Sciatic nerve (tissue), 2 donors: ENCODE results near the gene JARID2. TPM values are rescaled to one million over a fixed set of nuclear protein-coding genes. Genes with fewer than 3 reads are reported as not detected.
"Not testable (repeated sequence)": the region's sequence is repeated elsewhere in the genome, so short reads cannot be mapped to it uniquely, and the experiment has no call there.

Experiments used
- ATAC-seq: fragments of 200-7000 bp; cut with Tn5 transposase; one replicate; pipeline ENCODE4 v1.9.1; 2020; ENCODE audit warnings: mild to moderate bottlenecking, moderate library complexity
- DNase-seq: peaks from one replicate; pipeline ENCODE4 v3.0.0-alpha.2; 2020; ENCODE audit warnings: low spot score
- intact Hi-C: fragments of 100-400 bp; cut with DNase I; formaldehyde crosslinking; loops from one replicate; pipeline ENCODE4 v1.14.2; 2022
- total RNA-seq: library from RNA; stranded (reverse); fragmentation: NEBNext Ultra II Directional; extraction: Animal tissue kit (Norgen Biotek cat#: 25700); gene quantifications from one replicate; pipeline ENCODE4 v1.2.1, GENCODE V29; 2021
- donor health status: DM: no; HTN: no; CAD: no.
- donor health status: DM: no; HTN: no; CAD: no.

JARID2 gene
- total RNA-seq, 1 donor from 2014 or later, result 12.7 TPM

DNA sequence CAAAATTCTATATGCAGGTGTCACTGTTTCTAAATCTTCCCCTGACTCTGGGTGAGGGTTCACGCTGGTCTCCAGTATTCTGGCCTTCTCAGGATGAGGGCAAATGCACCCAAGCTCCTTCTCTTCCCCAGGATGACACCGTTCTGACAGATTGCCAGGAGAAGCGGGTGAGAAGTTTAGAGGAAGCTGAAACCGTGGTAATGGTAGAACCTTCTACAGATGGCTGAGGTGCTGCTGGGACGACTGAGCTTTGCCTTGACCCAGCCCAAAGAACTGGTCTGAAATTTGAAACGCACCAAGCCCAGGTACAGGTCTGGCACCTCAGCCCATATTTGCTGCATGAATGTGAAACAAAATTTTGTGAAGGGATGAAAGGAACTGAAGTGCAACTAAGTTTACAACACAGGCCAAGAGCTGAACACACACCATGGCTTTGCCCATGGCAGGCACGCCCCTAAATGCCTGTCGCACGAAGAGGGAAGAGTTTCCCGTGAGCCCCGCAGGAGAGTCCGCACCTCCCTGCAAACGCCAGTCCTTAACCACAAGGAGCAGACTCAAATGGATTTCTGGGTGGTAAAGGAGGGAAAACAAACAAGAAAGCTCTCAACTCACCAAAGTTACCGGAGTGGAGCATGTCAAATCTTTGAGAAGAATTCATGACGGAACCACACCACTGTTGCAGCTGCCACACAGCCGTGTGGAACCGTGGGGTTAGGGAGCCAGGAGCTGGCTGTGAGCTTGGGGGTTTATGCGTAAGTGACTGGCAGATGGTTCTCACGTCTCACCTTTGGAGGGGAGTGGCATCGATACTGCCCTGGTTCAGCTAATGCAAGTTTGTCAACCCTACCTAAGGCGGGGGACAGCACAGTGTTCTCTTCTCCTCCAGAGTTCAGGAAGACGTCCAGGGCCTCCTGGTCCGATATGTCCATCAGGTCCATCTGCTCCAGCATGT, 278.1 kb downstream of the JARID2 start:
- ATAC-seq (no peak), DNase-seq (no peak)
- intact Hi-C loops, result no loop called here

- intact Hi-C loops, result loop anchor here (5.0 kb wide), 1 partner anchor 803 kb away; no protein-coding TSS in a partner anchor
- no peak for DNase-seq
- no peak for ATAC-seq
These were observed 279.1 kb downstream of the JARID2 start for GRCh38 chr6:15524861-15525401.

DNA sequence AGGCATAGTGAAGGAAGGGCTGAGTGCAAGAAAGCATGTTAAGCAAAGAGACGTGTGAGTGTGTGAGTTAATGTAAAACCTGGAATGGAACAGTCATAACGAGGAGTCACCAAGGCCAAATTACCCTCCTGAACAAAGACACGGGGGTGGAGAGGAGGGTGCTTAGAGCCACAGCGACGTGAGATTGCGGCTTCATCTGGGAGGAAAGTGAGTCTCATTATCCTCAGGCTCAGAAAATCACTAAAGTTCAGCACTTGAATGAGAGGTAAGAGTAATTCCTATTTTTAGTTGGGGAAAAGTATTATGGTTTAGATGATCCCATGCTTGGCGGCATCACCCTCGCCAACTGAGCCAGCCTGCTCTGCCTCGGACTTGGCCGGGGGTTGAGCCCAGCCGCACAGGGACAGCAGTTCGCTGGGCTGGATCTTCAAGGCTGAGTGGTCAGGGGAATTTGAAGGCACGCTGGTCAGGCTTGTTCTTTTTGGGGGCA, 280.4 kb downstream of the JARID2 start:
- ATAC-seq (no peak), DNase-seq (no peak)

GRCh38 chr6:15527838-15528617, 282.2 kb downstream of the JARID2 start:
- no peak for ATAC-seq
- intact Hi-C loops, result loop anchor here (5.0 kb wide), 1 partner anchor 806 kb away; no protein-coding TSS in a partner anchor
- no peak for DNase-seq

More for the DNA sequence above, 280.4 kb downstream of the JARID2 start:
- intact Hi-C loops, result loop anchor here (5.0 kb wide), 1 partner anchor 804 kb away; no protein-coding TSS in a partner anchor

- ATAC-seq (no peak), DNase-seq (no peak)
- intact Hi-C loops, result loop anchor here (5.0 kb wide), 1 partner anchor 807 kb away; no protein-coding TSS in a partner anchor
These were observed 283.0 kb downstream of the JARID2 start for GRCh38 chr6:15528870-15529269.

GRCh38 chr6:15530411-15530810, 284.5 kb downstream of the JARID2 start:
- no peak for ATAC-seq
- DNase-seq, result no peak
- intact Hi-C loops, result loop anchor here (5.0 kb wide), 1 partner anchor 883 kb away; no protein-coding TSS in a partner anchor

DNA sequence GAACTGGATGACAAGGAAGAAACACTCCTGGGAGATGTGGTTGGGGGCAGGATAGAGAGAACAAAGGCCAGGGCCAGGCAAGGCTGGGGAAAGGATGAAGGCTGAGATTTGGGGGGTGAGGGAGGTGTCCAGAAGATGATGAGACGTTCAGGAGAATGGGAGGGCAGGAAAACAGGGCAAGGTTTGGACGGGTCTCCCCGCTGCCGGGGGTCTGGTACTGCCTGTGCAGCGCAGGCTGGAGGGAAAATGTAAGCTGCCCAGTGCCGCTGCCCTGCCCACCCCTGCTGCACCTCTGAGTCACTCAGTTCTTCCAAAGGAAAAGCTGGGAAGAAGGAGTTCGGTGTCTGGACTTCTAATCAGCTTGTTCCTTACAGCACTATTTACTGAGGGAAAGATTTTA, 286.1 kb downstream of the JARID2 start:
- intact Hi-C loops, result loop anchor here (5.0 kb wide), 1 partner anchor 885 kb away; no protein-coding TSS in a partner anchor
- DNase-seq (no peak), ATAC-seq (no peak)

- intact Hi-C loops, result loop anchor here (5.0 kb wide), 1 partner anchor 886 kb away; no protein-coding TSS in a partner anchor
- ATAC-seq, result no peak
- no peak for DNase-seq
These were observed 287.6 kb downstream of the JARID2 start for GRCh38 chr6:15533379-15534026.

DNA sequence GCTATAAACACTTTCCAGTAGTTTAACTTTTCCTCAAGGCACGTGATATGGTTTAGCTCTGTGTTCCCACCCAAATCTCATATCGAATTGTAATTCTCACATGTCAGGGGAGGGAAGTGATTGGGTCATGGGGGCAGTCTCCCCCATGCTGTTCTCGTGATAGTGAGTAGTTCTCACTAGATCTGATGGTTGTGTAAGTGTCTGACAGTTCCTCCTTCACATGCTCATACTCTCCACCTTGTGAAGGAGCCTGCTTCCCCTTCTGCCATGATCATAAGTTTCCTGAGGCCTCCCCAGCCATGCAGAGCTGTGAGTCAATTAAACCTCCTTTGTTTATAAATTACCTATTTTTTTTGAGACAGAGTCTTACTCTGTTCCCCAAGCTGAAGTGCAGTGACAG, 289.1 kb downstream of the JARID2 start:
- ATAC-seq (no peak), DNase-seq (no peak)
- intact Hi-C loops, result loop anchor here (5.0 kb wide), 1 partner anchor 888 kb away; no protein-coding TSS in a partner anchor

DNA sequence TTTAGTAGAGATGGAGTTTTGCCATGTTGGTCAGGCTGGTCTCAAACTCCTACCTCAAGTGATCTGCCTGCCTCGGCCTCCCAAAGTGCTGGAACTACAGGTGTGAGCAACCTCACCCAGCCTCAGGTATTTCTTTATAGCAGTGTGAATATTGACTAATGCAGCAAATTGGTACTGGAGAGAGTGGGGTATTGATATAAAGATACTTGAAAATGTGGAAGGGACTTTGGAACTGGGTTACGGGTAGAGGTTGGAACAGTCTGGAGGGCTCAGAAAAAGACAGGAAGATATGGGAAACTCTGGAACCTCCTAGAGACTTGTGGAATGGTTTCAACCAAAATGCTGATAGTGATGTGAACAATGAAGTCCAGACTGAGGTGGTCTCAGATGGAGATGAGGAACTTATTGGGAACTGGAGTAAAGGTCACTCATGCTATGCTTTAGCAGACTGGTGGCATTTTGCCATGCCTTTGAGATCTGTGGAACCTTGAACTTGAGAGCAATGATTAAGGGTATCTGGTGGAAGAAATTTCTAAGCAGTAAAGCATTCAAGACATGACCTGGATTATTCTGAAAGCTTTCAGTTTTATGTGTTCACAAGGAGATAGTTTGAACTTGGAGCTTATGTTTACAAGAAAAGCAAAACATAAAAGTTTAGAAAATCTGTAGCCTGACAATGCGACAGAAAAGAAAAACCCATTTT, 289.8 kb downstream of the JARID2 start:
- no peak for DNase-seq
- ATAC-seq, result no peak
- intact Hi-C loops, result no loop called here

DNA sequence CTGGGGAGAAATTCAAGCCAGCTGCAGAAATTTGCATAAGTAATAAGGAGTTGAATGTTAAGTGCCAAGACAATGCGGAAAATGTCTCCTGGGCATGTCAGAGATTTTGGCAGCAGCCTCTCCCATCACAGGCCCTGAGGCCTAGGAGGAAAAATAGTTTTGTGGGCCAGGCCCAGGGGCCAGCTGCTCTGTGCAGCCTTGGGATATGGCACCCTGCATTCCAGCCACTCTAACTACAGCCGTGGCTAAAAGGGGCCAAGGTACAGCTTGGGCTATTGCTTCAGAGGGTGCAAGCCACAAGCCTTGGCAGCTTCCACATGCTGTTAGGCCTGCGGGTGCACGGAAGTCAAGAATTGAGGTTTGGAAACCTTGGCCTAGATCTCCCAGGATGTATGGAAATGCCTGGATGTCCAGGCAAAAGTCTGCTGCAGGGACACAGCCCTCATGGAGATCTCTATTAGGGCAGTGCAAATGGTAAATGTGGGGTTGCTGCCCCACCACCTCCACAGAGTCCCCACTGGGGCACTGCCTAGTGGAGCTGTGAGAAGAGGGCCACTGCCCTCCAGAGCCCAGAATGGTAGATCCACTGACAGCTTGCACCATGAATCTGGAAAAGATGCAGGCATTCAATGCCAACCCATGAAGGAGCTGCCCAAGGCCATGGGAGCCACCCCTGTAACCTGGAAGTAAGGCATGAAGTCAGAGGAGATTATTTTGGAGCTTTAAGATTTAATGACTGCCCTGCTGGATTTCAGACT, 290.5 kb downstream of the JARID2 start:
- intact Hi-C loops, result no loop called here
- no peak for DNase-seq
- no peak for ATAC-seq

DNA sequence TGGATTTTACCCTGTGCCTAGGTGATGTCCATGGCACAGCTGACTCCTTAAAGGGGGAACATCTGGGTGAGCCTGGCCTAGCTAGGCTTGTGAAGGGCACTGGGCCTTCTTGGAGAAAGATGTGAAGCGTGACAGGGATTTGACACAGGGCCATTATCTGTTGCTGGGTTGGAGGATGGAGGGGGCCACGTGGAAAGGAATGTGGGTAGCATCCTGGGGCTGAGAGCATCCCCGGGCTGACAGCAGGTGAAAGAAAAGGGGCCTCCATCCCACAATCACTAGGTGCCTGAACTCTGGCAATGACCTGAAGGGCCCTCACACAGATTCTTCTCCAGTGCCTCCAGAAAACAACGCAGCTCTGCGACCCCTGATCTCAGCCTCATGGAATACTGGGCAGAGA, 292.2 kb downstream of the JARID2 start:
- ATAC-seq, result no peak

GRCh38 chr6:15538766-15539495, 293.1 kb downstream of the JARID2 start:
- DNase-seq (no peak), ATAC-seq (no peak)
- intact Hi-C loops, result no loop called here

More for the DNA sequence above, 292.2 kb downstream of the JARID2 start:
- intact Hi-C loops, result no loop called here
- no peak for DNase-seq

- intact Hi-C loops, result no loop called here
- ATAC-seq (no peak), DNase-seq (no peak)
These were observed 293.9 kb downstream of the JARID2 start for GRCh38 chr6:15539722-15540270.

DNA sequence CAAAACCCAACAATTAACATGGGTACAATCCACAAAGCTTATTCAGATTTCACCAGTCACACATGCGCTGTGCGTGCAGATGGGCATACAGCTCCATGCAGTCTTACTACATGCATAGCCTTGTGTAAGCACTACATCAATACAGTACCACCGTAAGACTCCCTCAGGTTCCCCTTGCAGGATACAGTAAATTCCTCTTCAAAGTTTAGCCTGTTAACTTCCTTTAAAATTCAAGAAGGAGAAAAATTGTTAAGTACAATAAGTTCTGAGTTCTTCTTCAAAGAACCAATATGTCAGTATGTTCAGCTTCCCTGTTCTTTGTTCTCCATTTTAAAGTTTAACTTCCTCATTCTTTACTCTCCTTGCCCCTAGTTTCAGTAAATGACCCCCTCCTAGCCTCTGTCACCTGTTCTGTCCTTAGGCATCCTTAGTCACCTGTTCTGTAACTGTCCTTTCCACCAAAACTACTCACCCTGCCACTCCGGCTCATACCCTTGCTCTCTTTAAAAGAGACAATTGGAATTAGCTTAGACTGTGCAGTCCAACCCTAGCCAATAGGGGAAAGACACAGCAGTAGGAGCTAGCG, 297.6 kb downstream of the JARID2 start:
- ATAC-seq, intact Hi-C loops, DNase-seq: not testable (repeated sequence)

- no peak for ATAC-seq
These were observed 298.5 kb downstream of the JARID2 start for GRCh38 chr6:15544321-15544900.

More at GRCh38 chr6:15544321-15544900, 298.5 kb downstream of the JARID2 start:
- DNase-seq, result no peak
- intact Hi-C loops, result no loop called here
